ENCODE measurements around the gene FHAD1.

FHAD1 gene

DNA sequence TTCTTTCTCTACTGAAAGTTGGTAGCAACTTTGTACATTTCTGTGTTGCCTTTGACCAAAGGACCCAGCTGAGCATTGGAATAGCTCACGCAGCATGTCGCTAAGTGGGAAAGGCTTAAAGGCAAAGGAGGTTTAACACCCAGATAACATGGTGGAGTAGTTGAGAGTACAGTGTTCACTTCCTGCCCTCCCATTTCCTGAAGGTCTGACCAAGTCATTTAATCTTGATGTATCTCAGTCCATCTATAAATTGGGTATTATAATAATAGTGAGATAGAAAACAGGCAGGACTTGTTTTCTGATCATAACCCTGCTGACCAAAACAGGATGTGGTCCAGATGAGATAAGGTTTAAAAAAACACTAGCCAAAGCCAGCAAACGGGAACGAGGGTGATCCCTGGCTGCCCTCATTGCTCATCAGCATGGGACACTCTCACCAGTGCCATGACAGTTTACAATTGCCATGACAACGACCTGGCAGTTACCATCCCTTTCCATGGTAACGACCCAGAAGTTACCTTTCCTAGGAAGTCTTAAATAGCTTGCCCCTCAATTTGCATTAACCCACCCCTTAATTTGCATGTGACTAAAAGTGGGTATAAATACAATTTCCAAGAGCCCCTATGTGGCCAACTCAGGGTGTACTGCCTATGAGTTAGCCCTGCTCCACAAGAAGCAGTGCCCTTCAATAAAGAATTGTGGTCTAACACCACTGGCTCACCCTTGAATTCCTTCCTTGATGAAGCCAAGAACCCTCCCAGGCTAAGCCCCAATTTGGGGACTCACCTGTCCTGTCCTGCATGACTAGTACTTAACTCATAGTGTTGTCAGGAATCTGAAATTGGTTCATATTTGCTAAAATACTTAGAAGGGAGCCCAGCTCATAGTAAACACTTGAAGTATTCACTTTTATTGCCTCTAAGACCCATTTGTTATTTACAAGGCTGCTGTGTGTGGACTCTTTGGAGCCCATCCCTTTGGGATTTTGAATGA, 28.4 kb upstream of the FHAD1 start:
- DNase-seq = peak; percentile 19 to 36

DNA sequence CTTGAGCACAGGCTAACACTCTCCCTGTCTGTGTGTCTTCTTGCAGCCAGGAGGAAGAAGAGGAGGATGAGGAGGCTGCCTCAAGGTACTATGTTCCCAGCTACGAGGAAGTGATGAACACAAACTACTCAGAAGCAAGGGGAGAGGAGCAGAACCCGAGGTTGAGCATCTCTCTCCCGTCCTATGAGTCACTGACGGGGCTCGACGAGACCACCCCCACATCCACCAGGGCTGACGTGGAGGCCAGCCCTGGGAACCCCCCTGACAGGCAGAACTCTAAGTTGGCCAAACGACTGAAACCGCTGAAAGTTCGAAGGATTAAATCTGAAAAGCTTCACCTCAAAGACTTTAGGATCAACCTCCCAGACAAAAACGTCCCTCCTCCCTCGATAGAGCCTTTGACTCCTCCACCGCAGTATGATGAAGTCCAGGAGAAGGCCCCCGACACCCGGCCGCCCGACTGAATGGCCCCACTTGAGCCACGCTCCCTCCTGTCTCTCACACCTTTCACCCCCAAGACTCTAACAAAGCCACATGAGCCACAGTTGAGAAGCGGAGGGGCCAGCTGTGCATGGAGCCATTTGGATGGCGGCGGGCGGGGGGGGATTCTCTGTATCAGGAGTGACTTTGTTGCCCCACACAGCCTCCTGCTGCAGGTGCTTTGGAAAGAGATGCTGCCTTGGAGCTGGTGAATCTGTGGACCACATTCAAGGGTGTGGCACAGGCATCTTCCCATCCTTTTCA, 27.6 kb upstream of the FHAD1 start:
- DNase-seq = no peak

DNA sequence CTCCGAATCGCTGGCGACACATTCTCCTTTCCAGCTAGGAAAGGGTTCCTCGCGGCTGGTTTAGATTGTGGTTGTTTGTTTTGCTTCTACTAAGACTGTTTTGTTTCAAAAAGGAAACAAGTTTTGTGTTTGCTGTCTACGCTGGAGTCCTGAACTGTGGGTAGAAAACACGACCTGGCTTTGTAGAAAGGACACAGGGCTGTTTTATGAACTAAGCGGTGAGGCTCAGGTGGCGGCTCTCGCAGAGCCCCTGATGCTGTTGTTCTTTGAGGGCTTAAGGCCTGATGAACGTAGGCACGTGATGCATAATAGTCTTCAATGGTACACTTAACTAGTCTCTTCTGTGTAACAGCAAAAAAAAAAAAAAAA, 27.0 kb upstream of the FHAD1 start:
- no peak for DNase-seq

DNA sequence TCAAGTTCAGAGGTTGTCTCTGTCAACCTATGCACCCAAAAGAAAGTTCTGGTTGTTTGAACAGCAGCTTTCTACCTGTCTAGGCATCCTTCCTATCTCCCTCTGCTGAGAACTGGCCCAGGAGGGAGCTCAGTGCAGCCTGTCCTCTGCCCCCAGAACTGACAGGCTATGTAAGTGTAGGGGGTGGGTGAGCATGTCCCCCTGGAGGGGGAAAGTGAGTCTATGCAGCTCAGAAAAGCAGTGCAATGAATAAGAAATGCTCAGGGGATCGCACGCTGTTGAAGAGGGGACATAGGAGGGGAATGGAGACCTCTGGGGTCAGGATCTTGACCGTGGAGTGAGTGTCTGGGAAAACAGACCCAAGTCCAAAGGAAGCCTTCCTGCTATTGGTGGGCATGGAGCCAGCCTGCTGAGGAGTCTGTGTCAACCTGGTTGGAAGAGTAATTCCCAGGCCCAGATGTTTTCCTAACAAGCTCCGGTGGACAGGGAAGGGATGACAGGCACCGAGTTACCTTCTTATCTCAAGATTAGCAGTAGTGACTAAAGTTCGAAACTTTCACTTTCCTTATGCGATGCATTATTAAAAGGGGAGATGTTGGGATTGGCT, 26.1 kb upstream of the FHAD1 start:
- DNase-seq = no peak

DNA sequence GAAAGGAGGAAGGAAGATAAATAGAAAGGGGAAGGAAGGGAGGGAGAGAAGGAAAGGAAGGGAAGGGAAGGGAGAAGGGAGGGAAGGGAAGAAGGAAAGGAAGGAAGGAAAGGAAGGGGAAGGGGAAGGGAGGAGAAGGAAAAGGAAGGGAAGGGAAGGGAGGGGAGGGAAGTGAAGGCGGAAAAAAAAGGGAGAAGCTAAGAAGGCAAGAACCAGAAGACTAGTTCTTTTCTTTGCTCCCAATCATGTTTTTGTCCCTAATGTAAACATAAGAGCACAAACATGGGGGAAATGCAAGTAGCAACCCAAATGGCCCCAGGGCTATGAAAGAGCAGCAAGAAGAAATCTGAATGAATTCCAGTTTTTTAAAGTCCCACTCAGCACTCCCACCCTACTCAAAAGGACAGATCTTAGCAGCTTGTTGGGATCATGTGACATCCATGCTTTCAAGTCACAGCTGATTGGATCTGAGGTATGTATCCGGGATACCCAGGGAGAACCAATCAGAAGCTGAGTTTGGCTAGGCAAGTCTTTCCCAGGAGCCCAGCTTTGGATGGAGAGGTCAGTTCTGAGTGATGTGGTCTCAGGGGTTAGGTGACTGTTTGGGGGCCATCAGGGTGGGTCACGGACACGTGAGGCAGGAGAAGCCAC, 24.2 kb upstream of the FHAD1 start:
- DNase-seq = no peak

DNA sequence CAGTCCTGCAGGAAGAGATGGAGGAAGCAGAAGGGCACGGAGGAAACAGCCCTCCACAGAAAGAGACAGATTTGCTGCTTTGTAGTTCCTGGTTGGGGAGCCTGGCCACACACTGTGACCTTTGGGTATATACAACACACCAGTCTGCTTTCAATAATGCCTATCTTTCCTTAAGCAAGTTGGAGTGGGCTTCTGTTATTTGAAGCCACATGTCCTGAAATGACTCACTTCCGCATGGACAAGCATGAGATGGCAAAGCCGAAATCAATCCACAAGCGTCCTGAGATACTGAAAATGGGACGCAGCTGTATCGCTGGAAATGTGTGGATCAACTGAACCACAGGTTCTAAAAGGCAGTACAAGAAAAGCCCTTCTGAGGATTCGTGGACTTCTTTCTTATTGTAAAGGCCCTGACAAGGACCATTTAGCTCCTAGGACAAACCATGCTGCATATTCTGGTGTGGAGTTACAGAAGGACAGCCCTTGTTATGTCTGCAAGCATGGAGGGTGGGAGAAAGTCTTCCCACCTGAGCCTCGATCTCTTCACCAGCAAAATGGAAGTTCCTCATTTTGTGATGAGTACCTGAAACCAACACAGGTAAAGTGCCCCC, 22.7 kb upstream of the FHAD1 start:
- DNase-seq = no peak

DNA sequence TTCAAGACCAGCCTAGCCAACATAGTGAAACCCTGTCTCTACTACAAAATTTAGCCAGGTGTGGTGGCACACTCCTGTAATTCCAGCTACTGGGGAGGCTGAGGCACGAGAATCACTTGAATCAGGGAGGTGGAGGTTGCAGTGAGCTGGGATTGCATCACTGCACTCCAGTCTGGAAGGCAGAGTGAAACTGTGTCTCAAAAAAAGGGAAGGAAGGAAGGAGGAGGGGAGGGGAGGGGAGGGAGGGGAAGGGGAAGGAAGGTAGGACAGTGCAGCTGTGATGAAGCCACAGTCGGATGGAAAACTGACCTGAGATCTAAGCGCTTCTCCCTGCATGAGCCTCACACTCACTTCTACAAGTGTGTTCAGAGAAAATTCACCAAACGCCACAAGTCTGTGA, 22.0 kb upstream of the FHAD1 start:
- no peak for DNase-seq

DNA sequence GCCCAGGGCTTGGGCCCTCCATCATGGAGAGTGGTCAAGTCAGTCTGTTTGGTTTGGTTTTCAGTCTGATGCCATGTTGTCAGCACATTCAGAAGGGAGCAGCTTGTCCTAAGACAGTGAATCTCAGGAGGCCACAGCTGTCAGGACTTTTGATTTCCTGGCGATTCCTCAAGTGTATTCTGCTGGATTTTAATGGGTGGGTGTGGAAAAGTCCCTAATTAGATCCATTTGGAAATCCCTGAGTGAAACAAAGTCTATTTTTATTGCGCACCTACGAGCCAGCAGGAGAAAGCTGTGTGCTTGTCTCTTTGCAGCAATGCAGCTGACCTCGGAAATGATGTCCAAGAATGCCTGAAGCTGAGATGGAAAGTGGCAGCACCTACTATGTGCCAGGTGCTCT, 21.6 kb upstream of the FHAD1 start:
- DNase-seq = no peak

DNA sequence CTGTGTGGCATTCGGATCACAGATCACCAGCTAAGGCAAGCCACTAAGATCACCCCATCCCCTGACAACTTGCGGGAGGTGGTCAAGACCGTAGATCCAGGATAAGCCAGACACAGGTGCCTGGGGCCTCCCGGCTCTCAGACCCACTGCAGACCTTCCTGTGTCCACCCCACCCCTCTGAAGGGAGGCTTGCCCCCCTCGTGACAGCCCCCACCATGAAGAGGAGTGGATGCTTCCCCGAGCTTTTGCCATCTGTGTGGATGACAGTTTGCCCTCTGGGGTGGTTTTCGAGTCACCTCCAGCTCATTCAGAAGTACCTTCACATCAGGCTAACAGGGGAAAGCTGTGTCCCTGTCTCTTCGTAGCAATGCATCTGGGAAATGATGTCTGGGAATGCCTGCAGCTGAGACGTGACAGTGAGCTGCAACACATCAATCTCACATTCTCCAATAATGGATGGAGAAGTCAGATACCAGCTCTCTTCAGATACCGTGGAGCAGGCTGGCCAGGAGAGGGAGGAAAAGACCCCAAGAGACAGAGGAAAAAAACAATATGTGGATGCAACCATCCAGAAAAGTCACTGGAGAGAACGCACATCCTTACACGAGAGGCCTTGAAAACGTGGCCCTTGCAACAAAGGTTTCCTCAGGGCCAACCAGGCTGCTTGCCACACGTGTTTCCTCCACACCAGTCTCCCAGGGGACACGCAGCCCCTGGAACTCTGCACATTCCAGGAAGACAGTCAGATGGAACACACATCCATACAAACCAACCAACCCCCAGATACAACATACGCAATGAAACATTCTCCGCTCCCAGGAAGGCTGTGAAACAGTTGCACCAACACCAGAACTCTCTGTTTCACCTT, 20.4 kb upstream of the FHAD1 start:
- DNase-seq = no peak

DNA sequence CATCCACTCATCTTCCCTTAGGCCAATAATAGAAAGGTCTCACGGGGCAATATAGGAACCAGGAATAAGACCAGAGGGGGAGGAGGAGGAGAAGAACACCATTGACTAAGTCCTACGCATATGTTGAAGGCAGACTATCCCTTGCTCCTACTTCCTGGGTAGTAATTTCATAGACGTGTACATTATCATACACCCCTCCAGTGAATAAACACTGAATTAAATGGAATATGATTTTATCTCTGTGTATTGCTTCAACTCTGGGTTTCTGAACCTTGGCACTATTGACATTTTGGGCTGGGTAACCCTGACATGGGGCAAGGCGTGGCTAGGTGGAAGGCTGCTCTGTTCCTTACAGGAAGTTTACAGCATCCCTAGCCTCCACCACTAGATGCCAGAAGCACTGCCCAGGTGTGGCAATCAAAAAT, 17.3 kb upstream of the FHAD1 start:
- DNase-seq = no peak

DNA sequence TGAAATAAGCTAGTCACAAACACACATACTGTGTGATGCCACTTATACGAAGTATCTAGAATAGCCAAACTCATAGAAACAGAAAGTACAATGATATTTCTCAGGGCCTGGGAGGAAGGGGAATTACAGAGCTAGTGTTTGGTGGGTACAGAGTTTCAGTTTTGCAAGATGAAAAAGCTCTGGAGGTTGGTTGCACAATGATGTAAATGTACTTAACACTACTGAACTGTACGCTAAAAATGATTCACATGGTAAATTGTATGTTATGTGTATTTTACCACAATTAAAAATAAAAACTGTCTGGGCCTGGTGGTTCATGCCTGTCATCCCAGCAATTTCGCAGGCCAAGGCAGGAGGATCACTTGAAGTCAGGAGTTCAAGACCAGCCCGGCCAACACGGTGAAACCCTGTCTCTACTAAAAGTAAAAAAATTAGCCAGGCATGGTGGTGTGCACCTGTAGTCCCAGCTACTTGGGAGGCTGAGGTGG, 15.3 kb upstream of the FHAD1 start:
- DNase-seq = peak in 1 of 2 donors; percentile 8

DNA sequence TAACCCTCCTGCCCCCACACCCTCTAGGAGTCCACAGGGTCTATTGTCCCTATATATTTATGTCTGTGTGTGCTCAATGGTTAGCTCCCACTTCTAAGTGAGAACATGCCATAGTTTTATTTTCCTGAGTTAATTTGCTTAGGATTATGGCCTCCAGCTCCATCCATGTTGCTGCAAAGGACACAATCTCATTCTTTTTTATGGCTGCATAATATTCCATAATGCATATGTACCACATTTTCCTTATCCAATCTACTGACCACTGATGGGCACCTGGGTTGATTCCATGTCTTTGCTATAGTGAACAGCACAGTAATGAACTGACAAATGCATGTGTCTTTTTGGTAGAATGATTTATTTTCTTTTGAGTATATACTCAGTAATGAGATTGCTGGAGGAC, 13.3 kb upstream of the FHAD1 start:
- DNase-seq = no peak

DNA sequence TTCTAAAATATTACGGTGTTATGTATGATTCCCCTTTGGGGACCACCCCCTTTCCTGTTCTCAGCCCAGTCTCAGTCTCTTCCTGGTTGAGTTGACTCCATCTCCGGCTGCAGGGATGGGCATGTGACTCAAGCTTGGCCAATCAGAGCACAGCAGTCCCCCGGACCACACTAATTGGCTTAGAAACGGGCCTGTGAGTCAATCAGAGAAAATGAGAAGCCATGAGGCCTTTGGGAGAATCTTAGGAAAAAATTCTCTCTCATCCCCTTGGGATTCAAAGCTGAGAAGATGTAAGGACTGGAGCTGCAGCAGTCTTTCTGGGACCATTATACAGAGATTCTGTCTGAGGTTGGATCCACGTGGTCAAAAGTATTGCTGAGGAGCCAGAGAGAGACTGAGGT, 10.7 kb upstream of the FHAD1 start:
- no peak for DNase-seq

DNA sequence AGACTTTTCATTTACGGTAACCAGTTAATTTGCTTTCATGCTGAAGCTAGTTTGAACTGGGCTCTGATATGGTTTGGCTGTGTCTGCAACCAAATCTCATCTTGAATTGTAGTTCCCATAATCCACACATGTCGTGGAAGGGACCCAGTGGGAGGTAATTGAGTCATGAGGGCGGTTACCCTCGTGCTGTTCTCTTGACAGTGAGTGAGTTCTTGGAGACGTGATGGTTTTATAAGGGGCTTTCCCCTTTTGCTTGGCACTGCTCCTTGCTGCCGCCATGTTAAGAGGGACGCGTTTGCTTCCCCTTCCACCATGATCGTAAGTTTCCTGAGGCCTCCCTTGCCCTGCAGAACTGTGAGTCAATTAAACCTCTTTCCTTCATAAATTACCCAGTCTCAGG, 10.3 kb upstream of the FHAD1 start:
- DNase-seq = no peak

DNA sequence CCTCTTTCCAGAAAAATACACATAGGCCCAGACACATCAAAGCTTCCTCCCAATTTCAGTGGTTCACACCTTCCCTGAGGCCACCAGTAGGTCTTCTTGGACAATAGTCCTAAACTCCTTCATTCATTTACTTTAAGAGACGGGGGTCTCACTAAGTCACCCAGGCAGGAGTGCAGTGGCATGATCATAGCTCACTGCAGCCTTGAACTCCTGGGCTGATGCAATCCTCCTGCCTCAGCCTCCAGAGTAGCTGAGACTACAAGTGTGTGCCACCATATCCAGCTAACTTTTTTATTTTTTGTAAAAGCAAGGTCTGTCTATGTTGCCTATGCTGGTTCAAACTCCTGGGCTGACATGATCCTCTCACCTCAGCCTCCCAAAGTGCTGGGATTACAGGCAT, 8.2 kb upstream of the FHAD1 start:
- no peak for DNase-seq

DNA sequence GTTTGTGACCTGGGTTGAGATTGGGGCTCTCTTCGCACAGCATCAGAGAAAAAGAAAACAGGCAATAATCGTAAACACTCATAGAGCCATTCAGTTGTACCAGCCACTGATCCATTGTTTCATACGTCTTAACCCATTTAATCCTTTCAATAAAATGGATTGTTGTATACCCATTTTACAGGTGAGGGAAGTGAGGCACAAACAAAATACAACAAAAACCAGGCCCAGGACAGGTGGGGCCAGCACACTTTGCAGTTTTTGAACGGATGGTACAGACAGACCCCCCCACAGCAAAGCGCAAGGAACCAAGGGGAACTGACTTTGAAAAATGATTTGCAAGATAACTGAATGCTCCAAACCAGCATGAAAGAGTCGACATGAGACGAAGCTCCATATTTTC, 4.3 kb upstream of the FHAD1 start:
- no peak for DNase-seq

DNA sequence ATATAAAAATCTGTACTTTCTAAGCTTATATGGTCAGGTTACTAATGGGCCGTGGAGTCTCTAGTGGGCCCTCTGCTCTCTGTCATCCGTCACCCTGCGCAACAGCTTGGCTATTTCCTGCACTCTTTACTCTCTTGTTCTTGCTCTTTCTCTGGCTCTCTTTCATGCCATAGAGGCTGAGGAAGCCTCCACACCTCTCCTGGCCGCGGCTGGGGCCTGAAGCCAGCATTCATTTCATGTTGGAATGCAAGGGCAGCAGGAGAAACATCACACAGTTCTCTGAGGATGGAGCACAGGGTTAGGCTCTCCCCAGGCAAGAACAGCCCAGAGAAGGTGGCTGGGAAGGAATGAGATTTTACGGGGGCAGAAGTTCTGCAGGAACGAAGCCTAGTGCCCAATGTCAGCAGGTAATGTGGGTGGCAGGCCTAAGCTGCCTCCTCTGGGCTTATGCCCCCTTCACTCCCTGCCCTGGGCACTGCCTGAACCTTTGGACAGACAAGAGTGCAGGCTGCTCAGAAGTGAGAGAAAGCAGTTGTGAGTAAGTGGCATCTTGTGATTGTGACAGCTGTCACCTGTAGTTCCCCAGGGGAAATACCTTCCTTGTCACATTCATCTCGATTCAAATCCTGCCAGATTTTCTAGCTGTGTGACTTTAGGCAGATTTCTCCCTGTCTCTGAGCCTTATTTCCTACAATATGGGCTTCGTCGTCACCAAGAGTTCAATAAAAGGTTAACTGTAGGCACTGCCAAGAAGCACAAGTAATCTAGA, 3.6 kb upstream of the FHAD1 start:
- no peak for DNase-seq

DNA sequence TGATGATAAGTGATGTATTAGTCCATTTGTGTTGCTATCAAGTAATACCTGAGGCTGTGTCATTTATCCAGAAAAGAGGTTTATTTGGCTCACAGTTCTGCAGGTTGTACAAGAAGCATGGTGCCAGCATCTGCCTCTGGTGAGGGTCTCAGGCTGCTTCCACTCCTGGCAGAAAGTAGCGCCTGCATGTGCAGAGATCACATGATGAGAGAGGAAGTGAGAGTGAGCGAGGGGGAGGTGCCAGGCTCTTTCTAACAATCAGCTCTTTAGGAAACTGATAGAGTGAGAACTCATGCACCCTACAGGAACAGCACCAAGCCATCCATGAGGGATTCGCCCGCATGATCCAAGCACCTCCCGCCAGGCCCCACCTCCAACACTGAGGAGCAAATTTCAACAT, 2.2 kb upstream of the FHAD1 start:
- no peak for DNase-seq

DNA sequence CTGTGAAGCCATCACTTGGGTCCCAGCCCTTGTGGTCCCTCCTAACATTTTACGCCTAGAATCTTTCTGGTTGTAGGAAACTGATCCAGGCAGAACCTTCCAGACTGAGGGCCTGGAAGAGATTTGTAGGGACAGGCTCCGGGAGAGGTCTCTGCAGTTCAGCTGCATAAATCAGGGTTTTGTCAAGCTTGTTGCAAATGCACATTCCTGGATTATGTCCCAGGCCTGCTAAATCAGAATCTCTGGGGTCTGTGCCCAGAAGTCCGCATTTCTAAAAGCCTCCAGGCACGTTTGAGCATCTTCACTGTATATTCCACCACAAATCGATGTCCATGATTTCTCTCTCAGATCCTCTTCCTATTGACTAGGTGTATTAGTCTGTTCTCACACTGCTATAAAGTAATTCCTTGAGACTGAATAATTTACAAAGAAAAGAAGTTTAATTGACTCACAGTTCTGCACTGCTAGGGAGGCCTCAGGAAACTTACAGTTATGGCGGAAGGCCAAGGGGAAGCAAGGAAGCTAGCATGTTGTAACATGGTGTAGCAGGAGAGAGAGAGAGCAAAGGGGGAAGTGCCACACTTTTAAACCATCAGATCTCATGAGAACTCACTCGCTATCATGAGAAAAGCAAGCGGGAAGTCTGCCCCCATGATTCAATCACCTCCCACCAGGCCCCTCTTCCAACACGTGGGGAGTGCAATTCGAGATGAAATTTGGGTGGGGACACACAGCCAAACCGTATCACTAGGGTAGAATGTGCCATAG, 1.2 kb upstream of the FHAD1 start:
- DNase-seq = peak in 1 of 2 donors; percentile 43

DNA sequence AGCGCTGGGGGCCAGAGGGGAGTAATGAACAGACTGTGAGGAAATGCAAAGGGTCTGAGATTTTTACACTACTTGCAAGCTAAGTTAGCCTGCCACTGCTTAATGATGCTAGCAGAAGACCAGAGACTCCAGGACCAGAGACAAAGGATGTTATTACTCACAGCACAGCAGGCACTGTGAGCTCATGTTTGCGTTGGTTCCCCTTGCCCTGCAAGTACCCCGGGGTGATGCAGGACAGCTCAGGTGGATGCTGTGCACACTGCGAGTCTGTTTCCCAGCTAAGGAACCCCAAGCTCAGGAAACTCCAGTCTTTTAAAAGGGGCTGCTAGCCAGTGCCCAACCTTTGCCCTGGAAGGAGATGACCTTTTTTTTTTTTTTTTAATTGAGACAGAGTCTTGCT, 1.2 kb downstream of the FHAD1 start:
- DNase-seq = no peak
